HEK293 (cell line): ENCODE data around the gene MACROH2A2.
"Not testable (repeated sequence)": the region's sequence is repeated elsewhere in the genome, so short reads cannot be mapped to it uniquely, and the experiment has no call there.

ENCODE experiments used
- CTCF ChIA-PET: fragments of 350-600 bp; formaldehyde crosslinking; extraction: SDS; loops from one replicate; lab custom pipeline; 2021; ENCODE audit warnings: antibody characterized with exemption; lab: Yijun Ruan, JAX
- POLR2A ChIA-PET: fragments of 300-600 bp; formaldehyde crosslinking; extraction: SDS; loops from one replicate; lab custom pipeline; 2020; ENCODE audit warnings: antibody characterized with exemption, inconsistent platforms; lab: Yijun Ruan, JAX
- H3K27ac ChIP-seq: fragments of 200-500 bp; sonication (Bioruptor generic); 2 replicates; pipeline ENCODE4 v1.5.1; 2014; ENCODE audit warnings: low read depth, low read length, control low read depth, inconsistent platforms; ENCODE audit errors: extremely low read depth
- H3K36me3 ChIP-seq, 2 experiments: fragments of 200-500 bp in 1 of 2; sonication (Bioruptor generic) in 1 of 2; 1 replicate in 1 of 2; 2 replicates in 1 of 2; pipeline ENCODE4 v1.5.1; 2014 to 2017; ENCODE audit warnings: inconsistent platforms in 2 of 2, low read length in 2 of 2; ENCODE audit not compliant: control insufficient read depth in 2 of 2, insufficient read depth in 1 of 2
- H3K4me1 ChIP-seq: fragments of 200-500 bp; sonication (Bioruptor generic); 2 replicates; pipeline ENCODE4 v1.5.1; 2014; ENCODE audit warnings: mild to moderate bottlenecking, low read length, inconsistent platforms; ENCODE audit not compliant: control insufficient read depth, insufficient read depth
- H3K4me3 ChIP-seq: 2 replicates; pipeline ENCODE4 v1.5.1; 2011; ENCODE audit warnings: low read depth, mild to moderate bottlenecking, control low read depth, low read length, moderate library complexity
- H3K9me3 ChIP-seq: fragments of 200-500 bp; sonication (Bioruptor generic); 2 replicates; pipeline ENCODE4 v1.5.1; 2014; ENCODE audit warnings: low read depth, low read length, inconsistent platforms; ENCODE audit not compliant: control insufficient read depth, insufficient read depth
- GLIS1 ChIP-seq: fragments of 450-650 bp; formaldehyde crosslinking; IDR thresholded peaks from 2 replicates; pipeline ENCODE4 v1.5.1; 2016; ENCODE audit warnings: missing biosample characterization, missing genetic modification characterization
- SETDB1 ChIP-seq: IDR thresholded peaks from one replicate; pipeline ENCODE4 v1.6.1; 2017; ENCODE audit warnings: mild to moderate bottlenecking, low read length, moderate library complexity, mixed read lengths; ENCODE audit not compliant: insufficient read length
- SP2 ChIP-seq: fragments of 450-650 bp; formaldehyde crosslinking; IDR thresholded peaks from 2 replicates; pipeline ENCODE4 v1.5.1; 2016; ENCODE audit warnings: missing biosample characterization, missing genetic modification characterization
- ZBTB20 ChIP-seq: fragments of 450-650 bp; formaldehyde crosslinking; IDR thresholded peaks from 2 replicates; pipeline ENCODE4 v1.5.1; 2016; ENCODE audit warnings: missing biosample characterization, missing genetic modification characterization
- ZIC2 ChIP-seq: fragments of 450-650 bp; formaldehyde crosslinking; IDR thresholded peaks from 2 replicates; pipeline ENCODE4 v1.5.1; 2016; ENCODE audit warnings: missing biosample characterization, missing genetic modification characterization
- ZNF146 ChIP-seq: fragments of 450-650 bp; formaldehyde crosslinking; IDR thresholded peaks from 2 replicates; pipeline ENCODE4 v1.5.1; 2016; ENCODE audit warnings: missing biosample characterization, missing genetic modification characterization
- ZNF211 ChIP-seq: fragments of 450-650 bp; formaldehyde crosslinking; IDR thresholded peaks from 2 replicates; pipeline ENCODE4 v1.5.1; 2016; ENCODE audit warnings: low read depth, missing biosample characterization, missing genetic modification characterization
- ZNF311 ChIP-seq: fragments of 450-650 bp; formaldehyde crosslinking; IDR thresholded peaks from 2 replicates; pipeline ENCODE4 v1.5.1; 2017; ENCODE audit warnings: missing biosample characterization, missing genetic modification characterization, borderline replicate concordance
- ZNF366 ChIP-seq: fragments of 450-650 bp; formaldehyde crosslinking; conservative IDR thresholded peaks from 2 replicates; pipeline ENCODE4 v1.5.1; 2016; ENCODE audit warnings: missing biosample characterization, missing genetic modification characterization
- ZNF530 ChIP-seq: fragments of 450-650 bp; formaldehyde crosslinking; IDR thresholded peaks from 2 replicates; pipeline ENCODE4 v1.5.1; 2016; ENCODE audit warnings: low read depth, missing biosample characterization, missing genetic modification characterization
- ZNF664 ChIP-seq: fragments of 450-650 bp; formaldehyde crosslinking; IDR thresholded peaks from 2 replicates; pipeline ENCODE4 v1.5.1; 2016; ENCODE audit warnings: missing biosample characterization, missing genetic modification characterization
- ZNF837 ChIP-seq: fragments of 450-650 bp; formaldehyde crosslinking; IDR thresholded peaks from 2 replicates; pipeline ENCODE4 v1.5.1; 2016; ENCODE audit warnings: missing biosample characterization, missing genetic modification characterization
- TF ChIP-seq, protein P1 (sequence below): fragments of 450-650 bp; formaldehyde crosslinking; IDR thresholded peaks from 2 replicates; pipeline ENCODE4 v1.5.1; 2017; ENCODE audit warnings: missing biosample characterization, missing genetic modification characterization
- TF ChIP-seq, protein P2 (sequence below): fragments of 450-650 bp; formaldehyde crosslinking; IDR thresholded peaks from 2 replicates; pipeline ENCODE4 v1.5.1; 2017; ENCODE audit warnings: missing biosample characterization, missing genetic modification characterization
- TF ChIP-seq, protein P3 (sequence below): fragments of 450-650 bp; formaldehyde crosslinking; IDR thresholded peaks from 2 replicates; pipeline ENCODE4 v1.5.1; 2016; ENCODE audit warnings: missing biosample characterization, missing genetic modification characterization

Gene MACROH2A2

DNA sequence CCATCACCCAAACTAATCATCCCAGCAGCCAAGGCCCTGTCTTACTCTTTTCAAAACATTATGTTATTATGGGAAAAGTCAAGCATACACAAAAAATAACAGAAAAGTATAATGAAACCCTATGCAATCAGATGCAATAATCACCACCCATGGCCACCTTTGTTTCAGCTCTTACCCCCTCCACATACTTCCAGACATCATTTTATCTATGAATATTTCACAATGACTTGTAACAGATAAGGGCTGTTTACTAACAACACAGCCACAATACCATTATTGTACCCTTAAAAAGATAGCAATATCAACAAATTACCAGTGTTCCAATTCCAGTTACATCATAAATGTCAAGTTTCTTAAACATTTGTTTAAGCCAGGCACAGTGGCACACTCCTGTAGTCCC lies 44.8 kb downstream of the MACROH2A2 start (continued):
- TF ChIP-seq, protein P1, sequence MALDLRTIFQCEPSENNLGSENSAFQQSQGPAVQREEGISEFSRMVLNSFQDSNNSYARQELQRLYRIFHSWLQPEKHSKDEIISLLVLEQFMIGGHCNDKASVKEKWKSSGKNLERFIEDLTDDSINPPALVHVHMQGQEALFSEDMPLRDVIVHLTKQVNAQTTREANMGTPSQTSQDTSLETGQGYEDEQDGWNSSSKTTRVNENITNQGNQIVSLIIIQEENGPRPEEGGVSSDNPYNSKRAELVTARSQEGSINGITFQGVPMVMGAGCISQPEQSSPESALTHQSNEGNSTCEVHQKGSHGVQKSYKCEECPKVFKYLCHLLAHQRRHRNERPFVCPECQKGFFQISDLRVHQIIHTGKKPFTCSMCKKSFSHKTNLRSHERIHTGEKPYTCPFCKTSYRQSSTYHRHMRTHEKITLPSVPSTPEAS, result no peak
- TF ChIP-seq SP2 (tag by site-specific recombination) (no peak), ZNF311 (no peak)
- TF ChIP-seq, all 188 proteins: peak for 0

DNA sequence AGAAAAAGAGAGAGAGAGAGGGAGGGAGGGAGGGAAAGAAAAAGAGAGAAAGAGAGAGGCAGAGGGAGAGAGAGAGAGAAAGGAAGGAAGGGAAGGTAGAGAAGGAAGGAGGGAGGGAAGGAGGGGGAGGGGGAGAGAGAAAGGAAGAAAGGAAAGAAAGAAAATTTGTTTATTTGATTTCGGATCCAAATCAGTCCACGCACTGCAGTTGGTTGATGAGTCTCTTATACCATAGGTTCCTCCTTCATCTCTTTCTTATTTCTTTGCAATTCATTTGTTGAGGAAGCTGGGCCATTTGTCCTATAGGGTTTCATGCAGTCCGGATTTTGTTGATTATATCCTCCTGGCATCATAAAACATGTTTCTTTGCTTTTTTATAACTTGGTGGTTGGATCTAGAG lies 45.6 kb downstream of the MACROH2A2 start:
- H3K27ac ChIP-seq, result no peak overlapping the region
- H3K36me3 ChIP-seq, result peaks cover 6 to 74% of the 10 kb centered on the region in 2 experiments
- H3K4me3 ChIP-seq, result no peak overlapping the region
- POLR2A ChIA-PET, result interaction anchor here (0.5 kb wide), 1 partner anchor 8 kb away, joined by 3 read pairs; no protein-coding TSS in a partner anchor
- no peaks in the 10 kb centered on the region for H3K9me3 ChIP-seq
- CTCF ChIA-PET, result no interaction called here
- TF ChIP-seq ZNF211 (tag by site-specific recombination) (no peak), ZNF366 (tag by site-specific recombination) (0 out of 2 replicates have a peak, but pooled peaks have one; percentile 43)
- no peaks in the 10 kb centered on the region for H3K4me1 ChIP-seq

DNA sequence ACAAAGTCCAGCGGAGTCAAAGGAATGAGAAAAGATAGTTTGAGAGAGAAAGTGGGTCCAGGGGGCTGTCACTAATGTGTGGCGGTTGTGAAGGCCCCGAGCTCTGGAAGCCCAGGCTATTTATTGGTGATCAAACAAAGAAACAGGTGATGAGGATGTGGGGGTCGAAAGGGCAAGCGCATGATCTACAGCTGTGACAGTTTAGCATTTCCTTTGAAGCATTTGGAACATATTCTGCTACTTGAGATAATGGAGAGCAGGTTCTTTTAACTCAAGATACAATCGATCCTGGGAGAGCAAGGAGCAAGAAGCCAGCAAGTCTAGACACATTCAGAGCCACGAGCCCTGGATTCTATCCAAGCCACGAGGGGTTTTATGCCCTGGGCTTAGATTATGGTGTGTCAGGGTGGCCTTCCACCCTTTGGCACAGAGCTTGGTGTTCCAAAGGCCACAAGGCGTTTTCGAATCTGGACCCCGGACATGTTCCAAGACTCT lies 48.5 kb downstream of the MACROH2A2 start:
- H3K27ac ChIP-seq, POLR2A ChIA-PET, CTCF ChIA-PET, H3K4me3 ChIP-seq, H3K4me1 ChIP-seq, H3K9me3 ChIP-seq: not testable (repeated sequence)
- H3K36me3 ChIP-seq, result peaks cover 6 to 56% of the 10 kb centered on the region in 2 experiments; a peak in 2 of 3 replicates

DNA sequence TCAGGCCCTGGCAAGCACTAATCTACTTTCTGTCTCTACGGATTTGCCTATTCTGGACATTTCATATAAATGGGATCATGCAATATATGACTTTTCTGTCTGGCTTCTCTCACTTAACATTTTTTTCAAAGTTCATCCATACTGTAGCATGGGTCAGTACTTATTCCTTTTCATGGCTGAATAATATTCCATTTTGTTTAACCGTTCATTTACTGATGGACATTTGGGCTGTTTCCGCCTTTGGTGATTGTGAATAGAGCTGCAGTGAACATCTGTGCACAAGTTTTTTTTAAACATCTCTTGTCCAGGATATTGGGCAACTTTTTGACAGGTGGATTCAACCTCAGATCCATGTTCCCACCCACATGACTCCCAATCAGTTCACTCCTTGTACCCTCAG lies 49.0 kb downstream of the MACROH2A2 start:
- H3K4me1 ChIP-seq, result no peaks in the 10 kb centered on the region
- H3K36me3 ChIP-seq, result peaks cover 6 to 52% of the 10 kb centered on the region in 2 experiments; a peak in 2 of 3 replicates
- POLR2A ChIA-PET, result no interaction called here
- H3K27ac ChIP-seq, result no peak overlapping the region
- no peak overlapping the region for H3K4me3 ChIP-seq
- H3K9me3 ChIP-seq, result no peaks in the 10 kb centered on the region
- CTCF ChIA-PET, result interaction anchor here (0.7 kb wide), 1 partner anchor 29 kb away, joined by 3 read pairs; no protein-coding TSS in a partner anchor
- TF ChIP-seq ZNF664 (tag by site-specific recombination), result peak; percentile 61
- TF ChIP-seq ZNF146 (tag by site-specific recombination), result peak; percentile 98
- no peak for TF ChIP-seq ZNF837

DNA sequence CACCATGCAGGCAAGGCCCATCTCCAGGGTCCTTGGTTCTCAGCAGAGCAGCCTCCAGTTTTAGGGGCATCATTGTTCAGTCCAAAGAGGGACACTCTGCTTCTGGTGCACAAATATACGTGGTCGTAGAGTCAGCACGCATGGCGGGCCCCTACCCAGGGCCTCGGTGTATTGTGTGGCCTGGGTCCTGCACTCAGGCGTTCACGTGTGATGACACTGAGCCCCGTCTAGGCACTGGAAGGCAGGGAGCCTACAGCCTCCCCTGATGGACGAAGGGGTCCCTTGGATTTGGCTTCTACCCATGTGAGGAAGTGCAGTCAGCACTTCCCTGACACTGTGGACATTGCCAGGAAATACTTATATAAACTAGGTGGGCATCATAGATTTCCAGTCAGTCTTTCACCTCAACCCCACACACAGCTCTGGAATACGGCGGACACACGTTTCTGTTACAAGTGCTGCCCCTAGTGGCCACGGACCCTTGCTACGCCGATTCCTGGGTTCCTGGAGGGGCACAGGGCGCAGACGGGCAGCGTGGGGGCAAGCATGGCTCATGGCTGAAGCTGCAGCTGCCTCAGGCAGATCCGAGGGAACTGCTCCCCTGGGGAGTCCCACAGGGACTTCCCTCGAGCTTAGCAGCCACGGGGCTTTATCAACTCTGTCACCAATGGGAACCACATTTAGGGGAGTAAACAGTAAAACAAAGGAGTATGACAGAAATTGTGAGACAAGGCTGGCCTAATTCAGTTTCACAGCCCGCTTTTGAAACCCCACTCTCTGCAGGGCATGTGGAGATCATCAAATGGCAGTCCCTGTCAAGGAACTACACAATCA lies 54.5 kb downstream of the MACROH2A2 start:
- H3K9me3 ChIP-seq, result no peaks in the 10 kb centered on the region
- no peak for TF ChIP-seq ZIC2 (tag by site-specific recombination)
- TF ChIP-seq, protein P2, sequence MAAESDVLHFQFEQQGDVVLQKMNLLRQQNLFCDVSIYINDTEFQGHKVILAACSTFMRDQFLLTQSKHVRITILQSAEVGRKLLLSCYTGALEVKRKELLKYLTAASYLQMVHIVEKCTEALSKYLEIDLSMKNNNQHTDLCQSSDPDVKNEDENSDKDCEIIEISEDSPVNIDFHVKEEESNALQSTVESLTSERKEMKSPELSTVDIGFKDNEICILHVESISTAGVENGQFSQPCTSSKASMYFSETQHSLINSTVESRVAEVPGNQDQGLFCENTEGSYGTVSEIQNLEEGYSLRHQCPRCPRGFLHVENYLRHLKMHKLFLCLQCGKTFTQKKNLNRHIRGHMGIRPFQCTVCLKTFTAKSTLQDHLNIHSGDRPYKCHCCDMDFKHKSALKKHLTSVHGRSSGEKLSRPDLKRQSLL, result no peak
- TF ChIP-seq, protein P3, sequence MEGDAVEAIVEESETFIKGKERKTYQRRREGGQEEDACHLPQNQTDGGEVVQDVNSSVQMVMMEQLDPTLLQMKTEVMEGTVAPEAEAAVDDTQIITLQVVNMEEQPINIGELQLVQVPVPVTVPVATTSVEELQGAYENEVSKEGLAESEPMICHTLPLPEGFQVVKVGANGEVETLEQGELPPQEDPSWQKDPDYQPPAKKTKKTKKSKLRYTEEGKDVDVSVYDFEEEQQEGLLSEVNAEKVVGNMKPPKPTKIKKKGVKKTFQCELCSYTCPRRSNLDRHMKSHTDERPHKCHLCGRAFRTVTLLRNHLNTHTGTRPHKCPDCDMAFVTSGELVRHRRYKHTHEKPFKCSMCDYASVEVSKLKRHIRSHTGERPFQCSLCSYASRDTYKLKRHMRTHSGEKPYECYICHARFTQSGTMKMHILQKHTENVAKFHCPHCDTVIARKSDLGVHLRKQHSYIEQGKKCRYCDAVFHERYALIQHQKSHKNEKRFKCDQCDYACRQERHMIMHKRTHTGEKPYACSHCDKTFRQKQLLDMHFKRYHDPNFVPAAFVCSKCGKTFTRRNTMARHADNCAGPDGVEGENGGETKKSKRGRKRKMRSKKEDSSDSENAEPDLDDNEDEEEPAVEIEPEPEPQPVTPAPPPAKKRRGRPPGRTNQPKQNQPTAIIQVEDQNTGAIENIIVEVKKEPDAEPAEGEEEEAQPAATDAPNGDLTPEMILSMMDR (tag by site-specific recombination), result peak; percentile 21; the same call in 1 of the 2 replicates
- peak; percentile 87 for TF ChIP-seq ZBTB20 (tag by site-specific recombination)
- no peak for TF ChIP-seq SETDB1
- TF ChIP-seq GLIS1 (tag by site-specific recombination), result peak; percentile 45
- no peak for TF ChIP-seq ZNF530 (tag by site-specific recombination)
- H3K4me1 ChIP-seq, result no peaks in the 10 kb centered on the region
- no peak overlapping the region for H3K4me3 ChIP-seq
- POLR2A ChIA-PET, result interaction anchor here (0.6 to 1.5 kb wide), 2 partner anchors 9 to 39 kb away, joined by 3 to 6 read pairs; partner anchors contain the start of gene TYSND1
- CTCF ChIA-PET, result interaction anchor here (0.5 to 6.5 kb wide), 7 partner anchors 9 to 608 kb away, joined by 3 to 47 read pairs (median 3); partner anchors contain the start of gene TYSND1
- H3K27ac ChIP-seq, result no peak overlapping the region
- H3K36me3 ChIP-seq, result peaks cover 3 to 36% of the 10 kb centered on the region in 2 experiments; a peak in 2 of 3 replicates
